ENCODE data around the gene SLC35D2.

SLC35D2 gene

GRCh38 chr9:96394832-96395496 is 11.5 kb upstream of the SLC35D2 start:
- peak overlapping the region; percentile 67 for H3K27ac Mint-ChIP-seq
- peaks cover 4% of the 10 kb centered on the region for H3K27me3 Mint-ChIP-seq (ENCODE audit: low read depth, poor library complexity)
- peaks cover 3% of the 10 kb centered on the region for H3K9me3 Mint-ChIP-seq
- no peak for TF ChIP-seq CTCF (IDR thresholded peaks at IDR 0.05)
- no peak overlapping the region for H3K4me3 Mint-ChIP-seq
- peaks cover 25% of the 10 kb centered on the region for H3K4me1 Mint-ChIP-seq
- peaks cover 32% of the 10 kb centered on the region for H3K36me3 Mint-ChIP-seq (ENCODE audit: low read depth)
- no peak for DNase-seq

GRCh38 chr9:96392263-96392662 is 8.8 kb upstream of the SLC35D2 start:
- DNase-seq, result no peak
- Mint-ChIP-seq H3K27ac (no peak overlapping the region), H3K36me3 (ENCODE audit: low read depth) (peaks cover 19% of the 10 kb centered on the region), H3K4me3 (no peak overlapping the region), H3K9me3 (no peaks in the 10 kb centered on the region), H3K27me3 (ENCODE audit: low read depth, poor library complexity) (peaks cover 4% of the 10 kb centered on the region), H3K4me1 (peaks cover 13% of the 10 kb centered on the region)
- TF ChIP-seq CTCF (IDR thresholded peaks at IDR 0.05), result no peak

GRCh38 chr9:96391021-96391765 is 7.7 kb upstream of the SLC35D2 start:
- no peaks in the 10 kb centered on the region for H3K9me3 Mint-ChIP-seq
- H3K4me3 Mint-ChIP-seq, result no peak overlapping the region
- peak overlapping the region; percentile 52 for H3K27ac Mint-ChIP-seq
- no peak for TF ChIP-seq CTCF (IDR thresholded peaks at IDR 0.05)
- no peak for DNase-seq
- H3K4me1 Mint-ChIP-seq, result peaks cover 12% of the 10 kb centered on the region
- H3K27me3 Mint-ChIP-seq (ENCODE audit: low read depth, poor library complexity), result peaks cover 4% of the 10 kb centered on the region
- H3K36me3 Mint-ChIP-seq (ENCODE audit: low read depth), result peaks cover 22% of the 10 kb centered on the region

GRCh38 chr9:96388144-96388543 is 4.6 kb upstream of the SLC35D2 start:
- Mint-ChIP-seq H3K36me3 (ENCODE audit: low read depth) (peaks cover 26% of the 10 kb centered on the region), H3K27ac (no peak overlapping the region), H3K9me3 (no peaks in the 10 kb centered on the region), H3K27me3 (ENCODE audit: low read depth, poor library complexity) (no peaks in the 10 kb centered on the region), H3K4me3 (no peak overlapping the region), H3K4me1 (peaks cover 5% of the 10 kb centered on the region)
- no peak for TF ChIP-seq CTCF (IDR thresholded peaks at IDR 0.05)
- DNase-seq, result no peak

GRCh38 chr9:96386157-96386556 is 2.6 kb upstream of the SLC35D2 start:
- TF ChIP-seq CTCF (IDR thresholded peaks at IDR 0.05), result no peak
- H3K9me3 Mint-ChIP-seq, result no peaks in the 10 kb centered on the region
- no peak overlapping the region for H3K27ac Mint-ChIP-seq
- peaks cover 6% of the 10 kb centered on the region for H3K27me3 Mint-ChIP-seq (ENCODE audit: low read depth, poor library complexity)
- H3K36me3 Mint-ChIP-seq (ENCODE audit: low read depth), result peaks cover 14% of the 10 kb centered on the region
- peaks cover 19% of the 10 kb centered on the region for H3K4me1 Mint-ChIP-seq
- H3K4me3 Mint-ChIP-seq, result no peak overlapping the region
- DNase-seq, result no peak

GRCh38 chr9:96382839-96383164 is 709 bp downstream of the SLC35D2 start:
- Mint-ChIP-seq H3K4me3 (peak overlapping the region; percentile 87), H3K36me3 (ENCODE audit: low read depth) (peaks cover 14% of the 10 kb centered on the region), H3K27me3 (ENCODE audit: low read depth, poor library complexity) (peaks cover 12% of the 10 kb centered on the region), H3K4me1 (peaks cover 32% of the 10 kb centered on the region), H3K9me3 (no peaks in the 10 kb centered on the region), H3K27ac (no peak overlapping the region)
- no peak for DNase-seq
- TF ChIP-seq CTCF (IDR thresholded peaks at IDR 0.05), result no peak

Data from nephron progenitor cell (in vitro differentiated cells).